GM10266 (cell line): ENCODE data around the gene C10orf90.

ENCODE experiments used
- DNase-seq: peaks from one replicate; pipeline ENCODE4 v3.0.0; 2012; ENCODE audit errors: extremely low spot score
- TF ChIP-seq, protein P1 (sequence below): IDR thresholded peaks from 2 replicates; pipeline ENCODE4 v1.5.1; 2012; ENCODE audit warnings: mild to moderate bottlenecking, low read depth; ENCODE audit not compliant: control insufficient read depth, insufficient read depth; ENCODE audit errors: missing control alignments

The C10orf90 gene

DNA sequence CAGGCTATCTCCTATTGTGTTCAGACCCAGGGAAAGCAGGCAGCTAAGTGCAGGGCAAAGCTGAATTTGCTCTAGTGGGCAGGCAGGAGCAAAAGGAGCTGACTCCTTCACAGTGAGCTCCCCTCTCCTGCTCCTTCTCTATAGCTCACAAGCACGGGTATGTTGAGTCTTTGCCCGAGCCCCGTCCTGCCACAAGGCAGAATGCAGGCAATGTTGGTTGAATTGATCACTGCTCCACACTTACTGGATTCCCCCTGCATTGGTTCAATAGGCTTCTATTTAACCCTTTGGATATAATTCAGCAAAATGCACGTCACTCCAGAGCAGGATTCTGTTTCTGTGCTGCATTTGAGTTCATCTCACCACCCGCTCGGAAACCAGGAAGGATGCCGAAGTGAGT lies 16.2 kb upstream of the C10orf90 start:
- DNase-seq: no peak
- TF ChIP-seq, protein P1, sequence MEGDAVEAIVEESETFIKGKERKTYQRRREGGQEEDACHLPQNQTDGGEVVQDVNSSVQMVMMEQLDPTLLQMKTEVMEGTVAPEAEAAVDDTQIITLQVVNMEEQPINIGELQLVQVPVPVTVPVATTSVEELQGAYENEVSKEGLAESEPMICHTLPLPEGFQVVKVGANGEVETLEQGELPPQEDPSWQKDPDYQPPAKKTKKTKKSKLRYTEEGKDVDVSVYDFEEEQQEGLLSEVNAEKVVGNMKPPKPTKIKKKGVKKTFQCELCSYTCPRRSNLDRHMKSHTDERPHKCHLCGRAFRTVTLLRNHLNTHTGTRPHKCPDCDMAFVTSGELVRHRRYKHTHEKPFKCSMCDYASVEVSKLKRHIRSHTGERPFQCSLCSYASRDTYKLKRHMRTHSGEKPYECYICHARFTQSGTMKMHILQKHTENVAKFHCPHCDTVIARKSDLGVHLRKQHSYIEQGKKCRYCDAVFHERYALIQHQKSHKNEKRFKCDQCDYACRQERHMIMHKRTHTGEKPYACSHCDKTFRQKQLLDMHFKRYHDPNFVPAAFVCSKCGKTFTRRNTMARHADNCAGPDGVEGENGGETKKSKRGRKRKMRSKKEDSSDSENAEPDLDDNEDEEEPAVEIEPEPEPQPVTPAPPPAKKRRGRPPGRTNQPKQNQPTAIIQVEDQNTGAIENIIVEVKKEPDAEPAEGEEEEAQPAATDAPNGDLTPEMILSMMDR: no peak

DNA sequence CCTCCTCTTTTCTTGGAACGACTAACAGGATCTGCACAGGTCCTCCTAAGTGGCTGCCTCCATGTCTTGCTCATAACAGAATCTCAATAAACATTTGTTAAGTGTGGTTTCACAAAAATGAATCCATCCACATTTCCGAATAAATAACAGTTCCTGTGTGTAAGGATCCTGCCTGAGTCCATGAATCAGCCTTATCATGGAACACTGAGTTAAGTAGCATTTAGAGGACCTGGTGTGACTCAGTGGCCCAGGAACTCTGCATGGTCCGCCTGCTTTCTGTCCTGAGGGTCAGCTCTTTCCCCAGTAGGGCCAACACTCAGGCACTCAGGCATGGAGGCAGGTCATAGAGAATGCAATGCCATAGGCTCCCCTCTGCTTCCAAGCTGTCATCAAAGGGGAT lies 15.8 kb upstream of the C10orf90 start:
- DNase-seq: no peak
- TF ChIP-seq, protein P1: no peak

DNA sequence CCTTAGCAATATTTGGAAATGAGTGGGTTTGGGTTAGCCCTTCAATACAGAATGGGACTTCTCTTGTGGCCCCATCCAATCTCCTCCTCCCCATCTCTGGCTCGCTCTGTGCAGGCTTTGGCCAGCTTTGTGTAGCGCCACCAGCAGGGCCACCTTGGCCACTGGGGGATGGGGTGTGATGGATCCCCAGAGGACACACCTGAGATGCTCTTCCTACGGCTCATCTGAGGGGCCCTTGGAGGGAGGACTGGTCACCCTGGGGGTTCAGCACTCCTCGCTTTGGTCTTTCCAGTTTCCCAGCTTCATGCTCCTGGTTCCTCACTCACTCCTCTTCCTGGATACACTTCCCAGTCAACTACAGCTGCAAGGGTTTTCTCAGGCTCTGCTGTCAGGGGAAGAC lies 15.3 kb upstream of the C10orf90 start:
- TF ChIP-seq, protein P1: no peak

DNA sequence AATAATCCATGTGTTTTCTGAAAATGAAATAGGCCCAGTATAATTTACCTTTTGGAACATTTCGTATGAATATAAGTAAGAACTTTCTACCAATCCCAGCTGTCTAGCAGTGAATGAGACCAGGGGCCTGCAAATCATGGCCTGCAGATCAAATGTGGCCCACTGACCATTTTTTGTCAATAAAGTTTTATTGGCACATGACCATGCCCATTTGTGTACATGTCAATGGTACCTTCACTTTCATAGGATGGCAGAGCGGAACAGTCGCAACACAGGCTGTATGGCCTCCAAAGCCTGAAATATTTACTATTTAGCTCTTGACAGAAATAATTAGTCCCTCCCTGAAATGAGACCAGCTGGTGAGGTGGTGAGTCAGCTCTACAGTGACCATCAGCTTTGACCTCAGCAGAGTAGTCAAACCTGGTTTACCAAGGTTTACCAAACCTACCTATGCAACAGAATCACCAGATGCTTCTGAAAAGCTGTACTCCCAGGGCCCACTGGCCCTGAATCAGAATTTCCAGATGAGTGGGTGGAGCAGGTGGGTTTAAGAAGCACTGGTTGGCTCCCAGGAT lies 13.8 kb upstream of the C10orf90 start:
- TF ChIP-seq, protein P1: no peak
- DNase-seq: no peak

More for the DNA sequence above, 15.3 kb upstream of the C10orf90 start:
- no peak for DNase-seq

DNA sequence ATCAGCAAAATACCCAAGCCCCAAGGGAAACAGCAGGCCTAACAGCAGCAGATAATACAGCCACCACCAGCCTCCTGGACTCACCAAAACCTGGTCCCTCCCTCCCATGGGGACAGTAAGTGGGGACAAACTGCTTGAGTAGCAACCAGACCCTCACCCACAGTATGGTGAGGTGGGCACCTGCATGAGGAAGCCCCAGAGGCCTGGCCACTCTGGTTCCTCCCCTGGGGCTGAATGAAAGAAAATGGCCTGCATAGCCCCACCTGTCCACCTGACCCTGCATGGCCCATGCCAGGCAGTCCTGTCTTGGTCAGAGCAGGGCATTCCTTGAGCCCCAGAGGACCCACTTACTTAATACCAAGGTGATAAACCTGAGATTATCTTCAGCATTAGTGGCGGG lies 13.0 kb upstream of the C10orf90 start:
- TF ChIP-seq, protein P1: no peak
- no peak for DNase-seq

DNA sequence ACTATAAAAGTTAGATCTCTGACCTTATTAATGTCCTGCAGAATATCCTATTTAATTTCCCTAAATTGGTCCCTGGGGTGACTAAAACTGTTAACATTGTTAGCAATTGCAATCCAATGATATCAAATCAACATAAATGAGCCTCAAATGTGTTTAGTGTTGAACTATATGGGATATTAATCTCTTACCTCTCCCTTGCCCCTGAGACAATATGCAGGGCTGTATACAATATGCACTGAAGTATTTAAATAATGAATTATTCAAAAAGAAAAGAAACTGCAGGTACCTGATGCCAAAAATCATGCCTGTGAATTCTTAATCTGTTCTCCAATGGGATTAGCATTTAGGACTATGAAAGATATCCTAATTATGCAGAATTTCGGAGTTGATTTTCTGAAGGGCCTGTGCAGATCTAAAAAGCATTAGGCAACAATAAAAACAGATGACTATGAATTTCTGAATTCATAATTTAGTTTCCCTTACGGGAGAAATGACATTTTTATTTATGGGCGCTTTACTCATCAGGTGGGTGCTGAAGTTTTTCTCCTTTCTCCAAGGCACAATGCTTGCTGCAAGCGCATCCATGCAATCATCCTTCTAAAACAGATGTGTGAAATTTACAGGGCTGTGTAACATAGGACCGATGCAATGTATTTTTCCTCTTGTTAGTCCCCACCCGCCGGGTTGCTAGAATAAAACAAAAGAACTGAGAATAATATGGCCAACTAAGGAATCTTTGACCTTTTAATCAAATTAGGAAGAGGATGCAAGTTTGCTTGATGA lies 5.4 kb upstream of the C10orf90 start:
- DNase-seq: no peak
- TF ChIP-seq, protein P1: no peak
